ENCODE measurements around the gene RPL22L1. TPM values are rescaled to one million over a fixed set of nuclear protein-coding genes. Genes with fewer than 3 reads are reported as not detected.
A peak's percentile ranks its signal among the peaks of the same experiment; 100 is the strongest.

RPL22L1 gene
- total and polyA plus RNA-seq, 12 donors, result 8.9 to 96.2 (median 12.2) TPM

DNA sequence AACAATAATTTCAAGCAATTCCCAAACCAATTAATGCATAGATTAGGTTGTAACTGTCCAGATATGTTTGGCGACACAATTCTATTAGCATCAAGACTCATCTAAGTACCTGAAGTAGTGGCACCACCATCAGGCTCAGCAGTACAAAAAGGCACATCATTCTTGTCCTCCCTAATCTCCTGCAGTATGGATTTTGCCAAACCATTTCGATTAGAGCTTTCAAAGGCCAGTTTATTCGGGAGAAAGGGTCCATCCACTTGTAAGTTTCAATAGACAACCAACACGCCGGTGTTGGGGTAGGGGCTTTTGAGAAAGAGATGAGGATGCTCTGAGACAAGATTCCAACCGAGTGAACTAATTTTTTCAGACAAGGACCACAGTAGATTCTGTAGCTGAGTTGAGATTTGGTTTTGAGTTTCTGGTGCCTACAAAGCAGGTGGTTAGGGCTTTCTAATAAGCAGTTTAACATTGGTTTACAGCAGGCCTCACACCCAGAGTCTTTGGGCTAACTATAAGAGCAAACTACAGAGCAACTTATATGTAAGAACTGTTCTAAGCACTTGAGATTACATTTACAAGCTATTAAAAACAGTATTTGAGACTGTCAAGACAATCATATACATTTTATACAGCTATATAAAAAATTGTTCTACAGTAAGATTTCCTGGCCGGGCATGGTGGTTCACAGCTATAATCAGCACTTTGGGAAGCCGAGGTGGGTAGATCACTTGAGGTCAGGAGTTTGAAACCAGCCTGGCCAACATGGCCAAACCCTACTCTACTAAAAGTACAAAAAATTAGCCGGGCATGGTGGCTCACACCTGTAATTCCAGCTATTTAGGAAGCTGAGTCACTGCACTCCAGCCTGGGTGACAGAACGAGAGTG is 4.5 kb downstream of the RPL22L1 start:
- Histone ChIP-seq H3K4me3 (no peak overlapping the region), H3K27me3 (no peaks in the 10 kb centered on the region), H3K9me3 (no peaks in the 10 kb centered on the region), H3K36me3 (peaks cover 0 to 38% (median 29%) of the 10 kb centered on the region in 9 donors), H3K27ac (no peak overlapping the region), H3K4me1 (peaks cover 0 to 34% (median 23%) of the 10 kb centered on the region in 9 donors)
- ATAC-seq (no peak), DNase-seq (no peak)
- TF ChIP-seq CTCF (IDR thresholded peaks at IDR 0.05), result no peak
- 86 to 91% methylated on average over 10 of the region's 10 CpGs for WGBS, 2 donors
- intact Hi-C loops (cut with DNase I), result no loop called here

DNA sequence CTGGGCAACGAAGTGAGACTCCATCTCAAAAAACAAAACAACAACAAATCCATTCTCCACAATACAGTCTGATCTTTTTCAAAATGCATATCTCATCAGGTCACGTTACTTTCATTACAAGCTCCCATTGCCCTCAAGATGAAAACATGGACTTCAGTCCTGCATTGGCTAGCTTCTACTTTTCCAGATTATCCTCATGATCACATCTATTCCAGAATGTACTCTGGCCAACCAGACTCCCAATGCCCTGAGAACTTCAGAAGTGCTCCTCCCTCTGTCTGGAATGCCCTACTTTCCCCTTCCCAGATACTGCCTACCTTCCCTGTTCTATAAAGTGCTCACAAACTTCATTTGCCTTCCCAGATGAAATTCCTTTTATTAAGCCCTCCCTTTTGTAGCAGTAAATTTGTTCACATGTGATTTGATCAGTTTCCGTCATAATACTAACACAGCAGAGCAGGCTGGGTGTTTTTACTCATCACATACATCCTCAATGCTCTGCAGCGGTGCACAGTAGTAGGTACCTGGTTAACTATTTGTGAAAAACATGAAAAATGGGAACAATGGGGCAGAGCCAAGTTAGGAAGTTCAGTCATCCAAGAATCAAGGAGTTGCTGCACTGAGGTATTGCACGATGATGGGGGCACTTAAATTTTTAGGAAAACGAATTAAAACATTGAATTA is 5.3 kb downstream of the RPL22L1 start:
- DNase-seq, result no peak
- Histone ChIP-seq H3K36me3 (peaks cover 0 to 38% (median 29%) of the 10 kb centered on the region in 9 donors), H3K4me3 (no peak overlapping the region), H3K4me1 (peaks cover 0 to 32% (median 21%) of the 10 kb centered on the region in 9 donors), H3K27me3 (no peaks in the 10 kb centered on the region), H3K9me3 (no peaks in the 10 kb centered on the region), H3K27ac (no peak overlapping the region)
- 89% methylated on average over 6 of the region's 6 CpGs for WGBS, 2 donors
- no peak for TF ChIP-seq CTCF (IDR thresholded peaks at IDR 0.05)
- intact Hi-C loops (cut with DNase I), result no loop called here
- ATAC-seq, result no peak

GRCh38 chr3:170863816-170864215 is 6.2 kb downstream of the RPL22L1 start:
- intact Hi-C loops (cut with DNase I), result no loop called here
- Histone ChIP-seq H3K4me1 (peaks cover 0 to 27% (median 15%) of the 10 kb centered on the region in 9 donors), H3K27ac (no peak overlapping the region), H3K36me3 (peaks cover 0 to 38% (median 29%) of the 10 kb centered on the region in 9 donors), H3K9me3 (no peaks in the 10 kb centered on the region), H3K27me3 (no peaks in the 10 kb centered on the region), H3K4me3 (no peak overlapping the region)
- no peak for TF ChIP-seq CTCF (IDR thresholded peaks at IDR 0.05)
- 80 to 85% methylated on average over 4 of the region's 4 CpGs for WGBS, 2 donors
- no peak for DNase-seq
- no peak for ATAC-seq

GRCh38 chr3:170862618-170863374 is 7.2 kb downstream of the RPL22L1 start:
- H3K4me3 ChIP-seq, result no peak overlapping the region
- TF ChIP-seq CTCF (IDR thresholded peaks at IDR 0.05), result no peak
- intact Hi-C loops (cut with DNase I), result no loop called here
- DNase-seq, result no peak
- H3K36me3 ChIP-seq, result peaks cover 0 to 32% (median 25%) of the 10 kb centered on the region in 9 donors
- H3K4me1 ChIP-seq, result peaks cover 0 to 16% (median 6%) of the 10 kb centered on the region in 9 donors
- no peaks in the 10 kb centered on the region for H3K27me3 ChIP-seq
- no peaks in the 10 kb centered on the region for H3K9me3 ChIP-seq
- H3K27ac ChIP-seq, result no peak overlapping the region
- peak in 3 of 8 donors; percentile 40 to 47 (median 45) for ATAC-seq
- 46 to 56% methylated on average over 10 of the region's 10 CpGs for WGBS, 2 donors
